GM10266 (cell line): Measurements from ENCODE around the gene MAN1A1.

Experiments
- DNase-seq: peaks from one replicate; pipeline ENCODE4 v3.0.0; 2012; ENCODE audit errors: extremely low spot score
- CTCF ChIP-seq: IDR thresholded peaks from 2 replicates; pipeline ENCODE4 v1.5.1; 2012; ENCODE audit warnings: mild to moderate bottlenecking, low read depth; ENCODE audit not compliant: control insufficient read depth, insufficient read depth; ENCODE audit errors: missing control alignments

The MAN1A1 gene

DNA sequence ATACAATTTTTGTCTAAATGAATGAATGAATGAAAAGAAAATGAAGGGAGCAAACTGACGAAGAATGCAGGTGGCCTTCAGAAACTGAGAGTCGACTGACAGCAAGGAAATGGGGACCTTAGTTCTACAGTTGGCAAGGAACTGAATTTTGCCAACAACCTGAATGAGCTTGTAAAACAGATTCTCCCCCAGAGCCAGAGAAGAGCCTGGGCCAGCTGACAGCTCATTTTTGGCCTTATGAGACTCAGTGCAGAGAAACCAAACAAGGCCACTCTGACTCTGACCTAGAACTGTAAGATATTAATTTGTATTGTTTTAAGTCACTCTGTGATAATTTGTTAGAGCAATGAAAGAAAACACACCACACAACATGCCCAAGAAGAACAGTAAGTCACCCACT, 21.8 kb downstream of the MAN1A1 start:
- no peak for DNase-seq
- no peak for TF ChIP-seq CTCF

GRCh38 chr6:119326291-119327005, 23.1 kb downstream of the MAN1A1 start:
- DNase-seq = no peak
- TF ChIP-seq CTCF = no peak

DNA sequence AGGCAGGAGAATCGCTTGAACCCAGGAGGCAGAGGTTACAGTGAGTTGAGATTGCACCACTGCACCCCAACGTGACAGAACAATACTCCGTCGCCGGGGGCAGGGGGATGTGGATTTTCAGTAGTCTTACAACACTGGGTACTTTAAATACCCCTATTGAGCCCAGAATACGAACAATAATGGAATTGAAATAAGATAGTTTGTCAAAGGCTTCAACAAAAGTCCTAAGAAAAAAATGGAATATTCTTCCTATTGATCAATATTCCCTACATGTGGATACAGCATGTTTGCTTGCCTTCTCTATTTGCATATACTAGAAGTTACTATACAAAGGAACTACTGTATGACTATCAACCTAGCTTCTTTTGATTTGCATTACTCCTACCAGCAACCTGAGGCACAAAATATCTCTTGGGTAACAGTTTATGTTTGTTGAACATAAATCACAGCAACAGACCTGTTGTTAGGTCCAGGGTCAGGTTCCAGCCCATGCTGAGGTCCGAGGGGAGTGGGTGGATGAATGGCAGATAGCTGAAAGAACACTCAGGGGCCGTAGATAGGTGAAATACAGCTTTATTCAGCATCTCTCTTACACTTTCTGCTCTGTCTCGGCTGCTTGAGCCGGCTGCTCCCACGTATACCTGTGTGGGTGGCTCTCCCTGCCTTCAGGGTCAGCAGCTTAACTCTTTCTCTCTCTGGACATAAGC, 23.8 kb downstream of the MAN1A1 start:
- TF ChIP-seq CTCF = no peak
- DNase-seq = no peak

- TF ChIP-seq CTCF = no peak
- no peak for DNase-seq
Observed at GRCh38 chr6:119324718-119325117, 24.8 kb downstream of the MAN1A1 start.

DNA sequence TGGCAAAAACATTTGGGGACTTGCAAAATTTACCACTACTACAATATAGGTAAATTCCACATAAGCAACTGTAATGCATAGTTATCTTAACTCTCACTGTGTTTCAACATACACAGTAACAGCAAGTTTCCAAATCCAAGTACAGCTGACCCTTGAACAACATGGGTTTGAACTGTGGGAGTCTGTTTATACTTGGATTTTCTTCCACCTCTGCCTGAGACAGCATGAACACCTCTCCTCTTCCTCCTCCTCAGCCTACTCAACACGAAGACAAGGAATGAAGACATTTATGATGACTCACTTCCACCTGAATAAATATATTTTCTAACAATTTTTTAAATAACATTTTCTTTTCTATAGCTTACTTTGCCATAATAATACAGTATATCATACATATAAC, 25.6 kb downstream of the MAN1A1 start:
- no peak for TF ChIP-seq CTCF
- DNase-seq = no peak

GRCh38 chr6:119323478-119323877, 26.1 kb downstream of the MAN1A1 start:
- no peak for DNase-seq
- TF ChIP-seq CTCF = no peak

DNA sequence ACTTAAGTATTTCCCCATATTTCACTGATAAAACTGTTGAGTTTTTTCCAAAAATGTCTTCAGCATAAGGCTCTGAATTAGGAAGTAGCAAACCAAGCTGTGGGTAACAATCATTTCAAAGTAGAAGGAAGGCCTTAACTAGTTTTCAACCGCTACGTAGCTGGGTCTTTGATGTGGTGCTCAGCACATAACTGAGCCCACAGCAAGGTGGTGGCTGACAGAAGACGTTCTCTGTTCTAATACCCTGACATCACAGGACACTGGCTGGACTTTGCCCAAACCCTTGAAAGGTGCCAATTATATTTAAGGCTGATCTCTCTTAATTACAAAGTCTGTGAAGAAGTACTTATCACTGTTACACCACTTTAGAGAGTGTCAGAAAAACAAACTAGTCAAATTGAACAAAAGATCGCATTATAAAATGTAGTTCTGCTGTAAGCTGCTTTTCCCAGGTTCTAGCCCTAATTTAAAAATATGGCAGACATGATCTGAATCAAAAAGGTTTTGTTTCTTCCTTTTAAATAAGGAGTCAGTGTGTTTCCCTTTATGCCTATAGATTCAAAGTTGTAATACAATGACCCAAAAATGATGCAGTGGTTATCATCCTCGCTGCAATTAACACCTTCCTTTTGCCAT, 26.7 kb downstream of the MAN1A1 start:
- TF ChIP-seq CTCF = no peak
- no peak for DNase-seq
